ENCODE results near the gene SERTAD4. TPM values are rescaled to one million over a fixed set of nuclear protein-coding genes. Genes with fewer than 3 reads are reported as not detected.
A peak's percentile ranks its signal among the peaks of the same experiment; 100 is the strongest.
"Not testable (repeated sequence)": the region's sequence is repeated elsewhere in the genome, so short reads cannot be mapped to it uniquely, and the experiment has no call there.

The SERTAD4 gene
- total RNA-seq, 1 donor from 2014 or later, result 1.6 TPM

DNA sequence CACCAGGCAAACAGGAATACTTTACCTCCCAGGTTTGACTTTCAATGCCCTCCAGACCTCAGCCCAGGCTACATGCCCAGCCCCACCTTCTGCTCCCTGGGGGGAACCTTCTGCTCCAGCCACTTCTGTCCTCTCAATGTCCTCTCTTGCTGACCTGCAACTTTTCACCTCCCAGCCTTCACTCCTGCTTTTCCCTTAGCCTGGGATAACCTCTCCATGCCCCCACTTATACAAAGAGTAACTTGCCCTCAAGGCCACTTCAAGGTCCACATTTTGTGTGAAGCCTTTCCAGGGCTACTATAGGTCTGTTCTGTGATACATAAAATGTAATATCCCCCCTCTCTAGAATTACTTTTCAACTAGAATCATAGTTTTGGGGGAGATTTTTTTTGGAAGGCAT is 21.7 kb downstream of the SERTAD4 start:
- Histone ChIP-seq H3K9me3 (ENCODE audit: control insufficient read depth in 3 of 3, low read length in 3 of 3) (no peaks in the 10 kb centered on the region), H3K9ac (ENCODE audit: low read depth in 1 of 3, low read length in 3 of 3) (no peak overlapping the region), H3K27ac (ENCODE audit: low read depth, low read length) (no peak overlapping the region), H3K4me3 (ENCODE audit: low read length in 3 of 3) (no peak overlapping the region), H3K36me3 (ENCODE audit: control insufficient read depth in 3 of 3, insufficient read depth in 3 of 3, low read length in 3 of 3) (no peaks in the 10 kb centered on the region), H3K27me3 (ENCODE audit: control insufficient read depth in 3 of 3, insufficient read depth in 3 of 3, low read length in 3 of 3) (peaks cover 14 to 37% (median 25%) of the 10 kb centered on the region in 3 donors), H3K4me1 (ENCODE audit: control insufficient read depth in 3 of 3, insufficient read depth in 3 of 3, low read length in 3 of 3) (peaks cover 12 to 19% (median 14%) of the 10 kb centered on the region in 3 donors)

DNA sequence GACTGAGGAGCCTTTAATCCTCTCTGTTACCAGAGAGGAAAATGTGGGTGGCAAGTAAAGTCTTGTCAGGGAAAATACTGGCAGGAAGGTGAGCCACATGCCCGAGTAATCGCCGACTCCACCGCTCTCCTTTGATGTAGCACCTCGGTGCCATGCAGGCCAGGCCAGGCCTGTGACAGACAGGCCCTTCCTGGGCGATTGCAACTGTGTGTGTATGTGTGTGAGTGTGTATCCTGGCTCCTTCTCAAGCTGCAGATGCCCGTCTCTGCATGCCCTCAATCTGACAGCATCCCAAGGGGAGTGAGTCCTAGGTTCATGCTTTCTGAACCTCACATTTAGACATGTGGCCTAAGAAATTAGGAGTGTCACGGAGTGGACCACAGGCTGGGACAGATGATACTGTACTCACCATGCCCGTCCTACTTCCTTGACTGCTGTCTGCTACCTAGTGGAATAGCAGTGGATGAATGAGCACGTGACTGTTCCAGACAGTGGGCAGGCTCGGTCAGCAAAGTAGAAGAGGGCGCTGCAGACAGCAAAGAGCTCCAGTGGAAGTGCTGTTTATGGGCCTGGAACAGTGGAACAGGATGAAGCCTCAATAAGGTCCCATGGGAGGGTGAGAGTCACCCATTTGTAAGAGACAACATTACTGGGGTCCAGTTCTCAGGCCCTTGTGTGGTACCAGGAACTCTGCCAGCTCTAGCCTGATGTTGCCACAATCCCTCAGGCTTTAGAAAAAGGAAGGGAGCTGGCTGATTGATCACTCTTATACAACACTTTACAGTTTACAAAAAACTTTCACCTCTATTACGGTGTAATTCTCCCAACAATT is 25.3 kb downstream of the SERTAD4 start:
- Histone ChIP-seq H3K27ac (ENCODE audit: low read depth, low read length) (no peak overlapping the region), H3K27me3 (ENCODE audit: control insufficient read depth in 3 of 3, insufficient read depth in 3 of 3, low read length in 3 of 3) (peaks cover 7 to 25% (median 10%) of the 10 kb centered on the region in 3 donors), H3K4me3 (ENCODE audit: low read length in 3 of 3) (no peak overlapping the region), H3K36me3 (ENCODE audit: control insufficient read depth in 3 of 3, insufficient read depth in 3 of 3, low read length in 3 of 3) (no peaks in the 10 kb centered on the region), H3K4me1 (ENCODE audit: control insufficient read depth in 3 of 3, insufficient read depth in 3 of 3, low read length in 3 of 3) (peaks cover 7 to 18% (median 13%) of the 10 kb centered on the region in 3 donors), H3K9ac (ENCODE audit: low read depth in 1 of 3, low read length in 3 of 3) (no peak overlapping the region), H3K9me3 (ENCODE audit: control insufficient read depth in 3 of 3, low read length in 3 of 3) (no peaks in the 10 kb centered on the region)

DNA sequence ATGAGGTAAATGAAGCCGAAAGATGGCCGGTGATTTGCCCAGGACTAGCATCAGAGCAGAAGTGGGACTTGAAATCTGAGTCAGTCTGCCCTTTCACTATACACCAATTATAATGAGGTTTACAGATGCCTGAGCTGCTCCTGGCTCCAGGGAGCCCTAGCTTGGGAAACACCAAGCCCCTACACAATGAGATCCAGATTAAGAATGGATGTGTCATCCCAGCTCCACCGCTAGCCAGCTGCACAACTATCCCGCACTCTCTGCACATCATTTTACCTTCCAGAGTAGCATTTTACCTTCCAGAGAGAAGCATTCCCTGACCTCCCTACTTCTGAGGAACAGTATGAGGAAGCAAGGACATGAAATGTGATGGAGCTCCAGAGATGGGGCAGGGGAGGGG is 27.0 kb downstream of the SERTAD4 start:
- Histone ChIP-seq H3K36me3 (ENCODE audit: control insufficient read depth in 3 of 3, insufficient read depth in 3 of 3, low read length in 3 of 3) (no peaks in the 10 kb centered on the region), H3K9ac (ENCODE audit: low read depth in 1 of 3, low read length in 3 of 3) (no peak overlapping the region), H3K27ac (ENCODE audit: low read depth, low read length) (no peak overlapping the region), H3K4me3 (ENCODE audit: low read length in 3 of 3) (no peak overlapping the region), H3K27me3 (ENCODE audit: control insufficient read depth in 3 of 3, insufficient read depth in 3 of 3, low read length in 3 of 3) (peaks cover 0 to 13% (median 0%) of the 10 kb centered on the region in 3 donors), H3K9me3 (ENCODE audit: control insufficient read depth in 3 of 3, low read length in 3 of 3) (no peaks in the 10 kb centered on the region), H3K4me1 (ENCODE audit: control insufficient read depth in 3 of 3, insufficient read depth in 3 of 3, low read length in 3 of 3) (peaks cover 8 to 24% (median 13%) of the 10 kb centered on the region in 3 donors)

DNA sequence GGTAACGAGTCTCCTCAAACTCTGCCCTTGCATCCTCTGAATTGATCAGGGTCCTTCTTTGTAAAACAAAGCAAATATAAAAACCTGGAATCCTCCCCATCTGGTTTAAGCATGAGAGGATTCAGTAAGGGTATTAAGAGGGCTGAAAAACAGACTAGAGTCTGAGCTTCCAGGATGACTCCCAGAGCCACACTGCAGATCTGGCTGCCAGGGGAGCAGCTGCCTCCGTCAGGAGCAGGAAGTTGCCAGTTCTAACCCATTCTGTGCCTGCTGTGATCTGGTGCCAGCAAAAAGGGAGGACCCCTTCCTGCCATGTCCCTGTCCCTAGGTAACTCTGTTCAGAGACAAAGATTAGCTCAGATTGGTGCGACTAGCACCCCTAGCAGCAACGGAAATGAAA is 27.5 kb downstream of the SERTAD4 start:
- H3K36me3 ChIP-seq (ENCODE audit: control insufficient read depth in 3 of 3, insufficient read depth in 3 of 3, low read length in 3 of 3), result no peaks in the 10 kb centered on the region

DNA sequence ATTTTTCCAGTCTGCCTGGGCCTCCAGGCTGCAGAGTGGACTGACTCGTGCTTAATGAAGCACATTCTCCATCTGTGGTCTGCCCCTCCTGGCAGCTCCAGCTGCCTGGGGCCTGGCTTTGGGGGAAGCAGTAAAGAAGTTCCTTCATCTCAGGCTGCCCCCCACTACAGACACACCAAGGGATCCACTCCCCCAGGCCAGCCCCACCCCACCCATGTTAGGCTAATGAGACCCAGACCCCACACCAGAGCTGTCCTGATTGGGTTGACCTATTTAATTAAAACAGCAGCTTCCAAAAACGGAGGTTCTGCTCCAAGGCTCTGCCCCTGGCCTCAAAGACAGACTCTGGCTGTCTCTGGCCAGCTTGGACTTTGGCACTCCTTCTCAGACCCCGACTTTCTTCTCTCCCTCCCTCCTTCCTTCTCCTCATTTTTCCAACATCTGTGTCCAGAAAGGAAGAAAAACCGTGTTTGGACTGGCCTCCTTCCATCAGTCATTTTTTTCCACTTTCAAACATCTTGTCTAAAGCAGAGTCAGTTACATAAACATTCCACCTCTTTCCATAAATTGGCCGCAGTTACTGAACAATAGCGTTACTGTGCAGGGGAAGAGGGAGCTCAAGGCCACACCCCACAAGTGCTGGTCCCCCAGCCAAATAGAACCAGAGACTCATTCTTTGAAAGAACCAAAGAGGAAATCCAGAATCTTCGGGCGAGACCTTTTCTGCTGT is 29.7 kb downstream of the SERTAD4 start:
- H3K9ac ChIP-seq (ENCODE audit: low read depth in 1 of 3, low read length in 3 of 3), result no peak overlapping the region
- no peak overlapping the region for H3K4me3 ChIP-seq (ENCODE audit: low read length in 3 of 3)
- no peaks in the 10 kb centered on the region for H3K9me3 ChIP-seq (ENCODE audit: control insufficient read depth in 3 of 3, low read length in 3 of 3)
- peaks cover 8 to 24% (median 13%) of the 10 kb centered on the region in 3 donors for H3K4me1 ChIP-seq (ENCODE audit: control insufficient read depth in 3 of 3, insufficient read depth in 3 of 3, low read length in 3 of 3)
- H3K27me3 ChIP-seq (ENCODE audit: control insufficient read depth in 3 of 3, insufficient read depth in 3 of 3, low read length in 3 of 3), result peaks cover 0 to 5% (median 0%) of the 10 kb centered on the region in 3 donors
- H3K36me3 ChIP-seq (ENCODE audit: control insufficient read depth in 3 of 3, insufficient read depth in 3 of 3, low read length in 3 of 3), result no peaks in the 10 kb centered on the region
- peak overlapping the region; percentile 39 for H3K27ac ChIP-seq (ENCODE audit: low read depth, low read length)

More for the DNA sequence above, 27.5 kb downstream of the SERTAD4 start:
- Histone ChIP-seq H3K4me1 (ENCODE audit: control insufficient read depth in 3 of 3, insufficient read depth in 3 of 3, low read length in 3 of 3) (peaks cover 8 to 24% (median 13%) of the 10 kb centered on the region in 3 donors), H3K9me3 (ENCODE audit: control insufficient read depth in 3 of 3, low read length in 3 of 3) (no peaks in the 10 kb centered on the region), H3K27ac (ENCODE audit: low read depth, low read length) (no peak overlapping the region), H3K4me3 (ENCODE audit: low read length in 3 of 3) (no peak overlapping the region), H3K27me3 (ENCODE audit: control insufficient read depth in 3 of 3, insufficient read depth in 3 of 3, low read length in 3 of 3) (peaks cover 0 to 10% (median 0%) of the 10 kb centered on the region in 3 donors), H3K9ac (ENCODE audit: low read depth in 1 of 3, low read length in 3 of 3) (no peak overlapping the region)

DNA sequence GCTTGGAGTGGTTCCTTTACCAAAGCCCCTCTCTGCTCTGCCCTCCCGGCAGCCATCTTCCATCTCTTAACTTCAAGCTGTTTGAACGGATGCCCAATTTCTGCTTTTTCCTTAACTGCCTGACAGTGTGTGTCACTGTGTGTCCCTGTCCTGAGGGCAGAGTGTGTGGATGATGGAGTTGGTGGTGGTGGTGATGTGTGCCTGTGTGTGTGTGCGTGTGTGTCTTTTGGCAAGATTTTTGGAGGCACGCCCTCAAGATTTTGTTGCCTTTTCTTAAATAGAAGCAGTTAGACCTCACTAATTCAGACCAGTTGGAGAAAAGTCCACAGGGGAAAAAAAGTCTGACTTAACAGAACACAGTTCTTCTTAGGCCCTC is 30.3 kb downstream of the SERTAD4 start:
- Histone ChIP-seq H3K27ac (ENCODE audit: low read depth, low read length) (peak overlapping the region; percentile 39), H3K4me3 (ENCODE audit: low read length in 3 of 3) (no peak overlapping the region), H3K4me1 (ENCODE audit: control insufficient read depth in 3 of 3, insufficient read depth in 3 of 3, low read length in 3 of 3) (peaks cover 6 to 24% (median 13%) of the 10 kb centered on the region in 3 donors), H3K36me3 (ENCODE audit: control insufficient read depth in 3 of 3, insufficient read depth in 3 of 3, low read length in 3 of 3) (no peaks in the 10 kb centered on the region), H3K27me3 (ENCODE audit: control insufficient read depth in 3 of 3, insufficient read depth in 3 of 3, low read length in 3 of 3) (peaks cover 0 to 5% (median 0%) of the 10 kb centered on the region in 3 donors), H3K9ac (ENCODE audit: low read depth in 1 of 3, low read length in 3 of 3) (no peak overlapping the region), H3K9me3 (ENCODE audit: control insufficient read depth in 3 of 3, low read length in 3 of 3) (no peaks in the 10 kb centered on the region)

DNA sequence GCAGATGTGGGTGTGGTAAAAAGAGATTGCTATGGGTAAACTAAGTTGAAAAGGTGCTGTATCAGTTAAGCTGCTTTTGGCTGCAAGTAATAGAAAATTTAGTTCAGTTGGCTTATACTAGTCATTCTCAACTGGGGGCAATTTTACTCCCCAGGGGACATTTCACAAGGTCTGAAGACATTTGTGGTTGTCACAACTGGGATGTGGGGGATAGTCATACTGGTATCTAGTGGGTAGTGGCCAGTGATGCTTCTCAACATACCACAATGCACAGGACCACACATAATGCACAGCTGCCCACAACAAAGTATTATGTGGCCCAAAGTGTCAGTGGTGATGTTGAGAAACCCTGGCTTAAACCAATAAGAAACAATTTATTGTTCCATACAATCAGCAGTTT is 31.4 kb downstream of the SERTAD4 start:
- H3K27ac ChIP-seq (ENCODE audit: low read depth, low read length), result no peak overlapping the region

DNA sequence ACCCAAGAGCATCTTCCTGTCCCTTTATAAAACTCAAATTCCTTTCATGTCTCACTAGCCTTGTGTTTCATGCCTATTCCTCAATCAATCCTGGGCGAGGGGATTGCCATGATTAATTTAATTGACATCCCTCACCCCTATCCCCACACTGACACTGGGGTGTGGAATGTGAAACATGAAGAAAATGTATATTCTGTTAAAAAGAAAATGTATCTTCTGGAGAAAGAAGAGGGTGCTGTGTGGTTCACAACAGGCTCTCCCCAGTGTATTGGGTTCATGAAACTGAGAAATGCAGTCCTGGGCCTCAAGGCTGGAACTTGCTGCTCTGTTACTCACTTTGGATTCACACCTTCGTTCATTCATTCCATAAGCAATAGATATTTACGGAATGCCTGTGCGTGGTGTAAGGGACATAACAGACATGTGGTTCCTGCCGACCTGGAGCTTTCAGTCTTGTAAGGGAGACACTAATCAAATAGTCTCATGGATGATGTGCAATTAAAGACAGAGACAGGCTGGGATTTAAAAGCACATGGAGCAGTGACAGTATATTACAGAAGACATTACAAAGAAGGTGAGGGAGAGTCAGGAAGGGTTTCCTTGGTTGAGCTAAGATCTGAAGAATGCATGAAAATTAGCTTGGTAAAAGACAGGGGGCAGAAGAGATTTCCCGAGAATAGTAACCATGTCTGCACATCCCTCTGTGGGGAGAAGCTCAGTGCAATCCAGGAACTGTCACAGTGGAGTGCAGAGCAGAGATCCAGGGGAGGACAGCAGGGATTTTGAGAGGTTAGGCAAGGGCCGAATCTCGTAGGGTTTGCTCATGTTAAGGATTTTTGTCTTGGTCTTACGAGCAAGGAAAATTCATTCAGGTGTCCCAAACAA is 32.1 kb downstream of the SERTAD4 start:
- Histone ChIP-seq H3K27ac (ENCODE audit: low read depth, low read length) (no peak overlapping the region), H3K9me3 (ENCODE audit: control insufficient read depth in 3 of 3, low read length in 3 of 3) (no peaks in the 10 kb centered on the region), H3K9ac (ENCODE audit: low read depth in 1 of 3, low read length in 3 of 3) (no peak overlapping the region), H3K36me3 (ENCODE audit: control insufficient read depth in 3 of 3, insufficient read depth in 3 of 3, low read length in 3 of 3) (no peaks in the 10 kb centered on the region), H3K27me3 (ENCODE audit: control insufficient read depth in 3 of 3, insufficient read depth in 3 of 3, low read length in 3 of 3) (peaks cover 0 to 2% (median 0%) of the 10 kb centered on the region in 3 donors), H3K4me3 (ENCODE audit: low read length in 3 of 3) (no peak overlapping the region), H3K4me1 (ENCODE audit: control insufficient read depth in 3 of 3, insufficient read depth in 3 of 3, low read length in 3 of 3) (peaks cover 5 to 22% (median 12%) of the 10 kb centered on the region in 3 donors)

More for the DNA sequence above, 31.4 kb downstream of the SERTAD4 start:
- no peak overlapping the region for H3K4me3 ChIP-seq (ENCODE audit: low read length in 3 of 3)
- H3K36me3 ChIP-seq (ENCODE audit: control insufficient read depth in 3 of 3, insufficient read depth in 3 of 3, low read length in 3 of 3), result no peaks in the 10 kb centered on the region
- H3K27me3 ChIP-seq (ENCODE audit: control insufficient read depth in 3 of 3, insufficient read depth in 3 of 3, low read length in 3 of 3), result peaks cover 0 to 5% (median 0%) of the 10 kb centered on the region in 3 donors
- H3K4me1 ChIP-seq (ENCODE audit: control insufficient read depth in 3 of 3, insufficient read depth in 3 of 3, low read length in 3 of 3), result peaks cover 5 to 24% (median 13%) of the 10 kb centered on the region in 3 donors
- H3K9me3 ChIP-seq (ENCODE audit: control insufficient read depth in 3 of 3, low read length in 3 of 3), result no peaks in the 10 kb centered on the region
- H3K9ac ChIP-seq (ENCODE audit: low read depth in 1 of 3, low read length in 3 of 3), result no peak overlapping the region

DNA sequence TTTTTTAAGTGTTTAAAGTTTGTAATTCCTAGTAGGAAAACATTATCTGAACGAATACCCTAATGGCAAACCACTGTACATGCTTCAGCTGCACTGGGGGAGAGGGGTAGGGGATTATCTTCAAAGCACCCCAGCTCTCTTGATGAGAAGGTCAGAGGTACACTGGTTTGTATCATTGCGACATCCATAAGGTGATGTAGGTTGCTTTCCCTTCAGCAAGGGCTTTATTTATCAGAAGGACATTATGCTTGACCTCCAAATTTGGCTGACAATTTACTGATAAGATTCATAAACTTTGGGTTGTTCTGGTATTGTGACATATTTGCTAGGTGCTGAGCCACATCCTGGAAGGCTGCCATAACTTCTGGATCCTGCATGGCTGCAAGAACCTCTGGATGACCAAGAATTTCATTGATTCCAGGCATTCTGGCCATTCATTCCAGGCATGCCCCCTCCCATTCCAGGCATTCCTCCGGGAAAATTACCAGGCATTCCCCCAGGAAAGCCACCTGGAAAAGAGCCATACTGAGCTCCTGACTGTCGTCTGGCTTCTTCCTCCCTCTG is 32.9 kb downstream of the SERTAD4 start:
- not testable (repeated sequence) for H3K9me3 ChIP-seq (ENCODE audit: control insufficient read depth in 3 of 3, low read length in 3 of 3); H3K9ac ChIP-seq (ENCODE audit: low read depth in 1 of 3, low read length in 3 of 3); H3K36me3 ChIP-seq (ENCODE audit: control insufficient read depth in 3 of 3, insufficient read depth in 3 of 3, low read length in 3 of 3); H3K27ac ChIP-seq (ENCODE audit: low read depth, low read length); H3K27me3 ChIP-seq (ENCODE audit: control insufficient read depth in 3 of 3, insufficient read depth in 3 of 3, low read length in 3 of 3); H3K4me3 ChIP-seq (ENCODE audit: low read length in 3 of 3)
- peaks cover 3 to 15% (median 6%) of the 10 kb centered on the region in 3 donors for H3K4me1 ChIP-seq (ENCODE audit: control insufficient read depth in 3 of 3, insufficient read depth in 3 of 3, low read length in 3 of 3)

Data from skeletal muscle tissue (tissue), 4 donors.